SJSA1 (cell line): ENCODE data around the gene UROC1. TPM values are rescaled to one million over a fixed set of nuclear protein-coding genes. Genes with fewer than 3 reads are reported as not detected.

Experiments
- DNase-seq, 2 experiments: peaks; one replicate each; pipeline ENCODE4 v3.0.0-alpha.2; 2015 to 2020; ENCODE audit warnings: low spot score in 2 of 2, low read depth in 1 of 2
- H3K27ac ChIP-seq: fragments of 250-450 bp; sonication (Bioruptor Pico); 2 replicates; pipeline ENCODE4 v1.5.1; 2020; ENCODE audit warnings: mild to moderate bottlenecking, moderate library complexity
- H3K27me3 ChIP-seq: fragments of 250-450 bp; sonication (Bioruptor Pico); replicated peaks from 2 replicates; pipeline ENCODE4 v1.5.1; 2020; ENCODE audit warnings: mild to moderate bottlenecking, moderate library complexity
- H3K36me3 ChIP-seq: fragments of 250-450 bp; sonication (Bioruptor Pico); 2 replicates; pipeline ENCODE4 v1.5.1; 2020; ENCODE audit warnings: mild to moderate bottlenecking
- H3K4me1 ChIP-seq: fragments of 250-450 bp; sonication (Bioruptor Pico); replicated peaks from 2 replicates; pipeline ENCODE4 v1.6.1; 2021; ENCODE audit warnings: mild to moderate bottlenecking
- H3K4me3 ChIP-seq: fragments of 250-450 bp; sonication (Bioruptor Pico); 2 replicates; pipeline ENCODE4 v1.5.1; 2020; ENCODE audit warnings: mild to moderate bottlenecking
- H3K9me3 ChIP-seq: fragments of 250-450 bp; sonication (Bioruptor Pico); replicated peaks from 2 replicates; pipeline ENCODE4 v1.5.1; 2020; ENCODE audit warnings: mild to moderate bottlenecking
- total RNA-seq: library from RNA; depleted of rRNA; stranded (reverse); fragments of >200 nt; shearing (Covaris generic); gene quantifications from 2 replicates; pipeline ENCODE4 v1.2.3, GENCODE V29; 2014

The UROC1 gene
- total RNA-seq, 1 experiment from 2014 or later: not detected

- Histone ChIP-seq H3K36me3 (peaks cover 38% of the 10 kb centered on the region), H3K4me3 (no peak overlapping the region), H3K9me3 (no peaks in the 10 kb centered on the region), H3K4me1 (no peaks in the 10 kb centered on the region), H3K27me3 (no peaks in the 10 kb centered on the region), H3K27ac (no peak overlapping the region)
- DNase-seq: no peak
Observed at GRCh38 chr3:126449621-126450051, 67.9 kb downstream of the UROC1 start.

- Histone ChIP-seq H3K9me3 (no peaks in the 10 kb centered on the region), H3K36me3 (peaks cover 32% of the 10 kb centered on the region), H3K27me3 (no peaks in the 10 kb centered on the region), H3K27ac (no peak overlapping the region), H3K4me3 (no peak overlapping the region), H3K4me1 (no peaks in the 10 kb centered on the region)
- no peak for DNase-seq
Observed at GRCh38 chr3:126448893-126449180, 68.7 kb downstream of the UROC1 start.

GRCh38 chr3:126448136-126448892, 69.3 kb downstream of the UROC1 start:
- Histone ChIP-seq H3K27me3 (no peaks in the 10 kb centered on the region), H3K9me3 (no peaks in the 10 kb centered on the region), H3K4me1 (no peaks in the 10 kb centered on the region), H3K27ac (no peak overlapping the region), H3K4me3 (no peak overlapping the region), H3K36me3 (peaks cover 29% of the 10 kb centered on the region)
- DNase-seq: no peak

GRCh38 chr3:126447456-126448106, 70.0 kb downstream of the UROC1 start:
- DNase-seq: no peak
- Histone ChIP-seq H3K36me3 (peaks cover 26% of the 10 kb centered on the region), H3K27me3 (no peaks in the 10 kb centered on the region), H3K4me3 (no peak overlapping the region), H3K9me3 (no peaks in the 10 kb centered on the region), H3K27ac (no peak overlapping the region), H3K4me1 (no peaks in the 10 kb centered on the region)

- Histone ChIP-seq H3K4me1 (no peaks in the 10 kb centered on the region), H3K9me3 (no peaks in the 10 kb centered on the region), H3K27ac (no peak overlapping the region), H3K36me3 (peaks cover 23% of the 10 kb centered on the region), H3K4me3 (no peak overlapping the region), H3K27me3 (no peaks in the 10 kb centered on the region)
- no peak for DNase-seq
Observed at GRCh38 chr3:126446791-126447190, 70.8 kb downstream of the UROC1 start.

- H3K36me3 ChIP-seq: peaks cover 20% of the 10 kb centered on the region
- H3K9me3 ChIP-seq: no peaks in the 10 kb centered on the region
- no peak overlapping the region for H3K27ac ChIP-seq
- no peak for DNase-seq
- H3K4me1 ChIP-seq: no peaks in the 10 kb centered on the region
- no peak overlapping the region for H3K4me3 ChIP-seq
- no peaks in the 10 kb centered on the region for H3K27me3 ChIP-seq
Observed at GRCh38 chr3:126446301-126446700, 71.3 kb downstream of the UROC1 start.

- DNase-seq: no peak
- Histone ChIP-seq H3K9me3 (no peaks in the 10 kb centered on the region), H3K27me3 (no peaks in the 10 kb centered on the region), H3K4me3 (no peak overlapping the region), H3K4me1 (no peaks in the 10 kb centered on the region), H3K36me3 (peaks cover 19% of the 10 kb centered on the region), H3K27ac (no peak overlapping the region)
Observed at GRCh38 chr3:126445506-126445905, 72.1 kb downstream of the UROC1 start.

GRCh38 chr3:126442856-126443242, 74.7 kb downstream of the UROC1 start:
- Histone ChIP-seq H3K27me3 (no peaks in the 10 kb centered on the region), H3K9me3 (no peaks in the 10 kb centered on the region), H3K4me3 (no peak overlapping the region), H3K4me1 (no peaks in the 10 kb centered on the region), H3K36me3 (peaks cover 6% of the 10 kb centered on the region), H3K27ac (no peak overlapping the region)
- DNase-seq: no peak

GRCh38 chr3:126442094-126442855, 75.3 kb downstream of the UROC1 start:
- no peak for DNase-seq
- Histone ChIP-seq H3K27me3 (no peaks in the 10 kb centered on the region), H3K36me3 (peaks cover 5% of the 10 kb centered on the region), H3K9me3 (no peaks in the 10 kb centered on the region), H3K27ac (no peak overlapping the region), H3K4me3 (no peak overlapping the region), H3K4me1 (no peaks in the 10 kb centered on the region)

- no peak overlapping the region for H3K27ac ChIP-seq
- no peaks in the 10 kb centered on the region for H3K9me3 ChIP-seq
- no peak for DNase-seq
- H3K36me3 ChIP-seq: peaks cover 5% of the 10 kb centered on the region
- H3K4me3 ChIP-seq: no peak overlapping the region
- no peaks in the 10 kb centered on the region for H3K4me1 ChIP-seq
- H3K27me3 ChIP-seq: no peaks in the 10 kb centered on the region
Observed at GRCh38 chr3:126441256-126441880, 76.2 kb downstream of the UROC1 start.

GRCh38 chr3:126440709-126440995, 76.9 kb downstream of the UROC1 start:
- Histone ChIP-seq H3K27ac (no peak overlapping the region), H3K27me3 (no peaks in the 10 kb centered on the region)

GRCh38 chr3:126439968-126440708, 77.4 kb downstream of the UROC1 start:
- Histone ChIP-seq H3K4me3 (no peak overlapping the region), H3K27me3 (no peaks in the 10 kb centered on the region), H3K27ac (no peak overlapping the region), H3K4me1 (no peaks in the 10 kb centered on the region), H3K36me3 (peaks cover 5% of the 10 kb centered on the region), H3K9me3 (no peaks in the 10 kb centered on the region)
- DNase-seq: no peak

More at GRCh38 chr3:126440709-126440995, 76.9 kb downstream of the UROC1 start:
- Histone ChIP-seq H3K4me1 (no peaks in the 10 kb centered on the region), H3K4me3 (no peak overlapping the region), H3K36me3 (peaks cover 5% of the 10 kb centered on the region), H3K9me3 (no peaks in the 10 kb centered on the region)
- DNase-seq: no peak

- DNase-seq: no peak
- H3K4me1 ChIP-seq: no peaks in the 10 kb centered on the region
- H3K36me3 ChIP-seq: peaks cover 2% of the 10 kb centered on the region; the same call in 1 of the 2 replicates
Observed at GRCh38 chr3:126439346-126439967, 78.1 kb downstream of the UROC1 start.

More at GRCh38 chr3:126439346-126439967, 78.1 kb downstream of the UROC1 start:
- Histone ChIP-seq H3K27ac (no peak overlapping the region), H3K27me3 (no peaks in the 10 kb centered on the region), H3K9me3 (no peaks in the 10 kb centered on the region), H3K4me3 (no peak overlapping the region)
